NT2/D1 (cell line): ENCODE data around the gene REXO1.

Source experiments
- DNase-seq: peaks from one replicate; pipeline ENCODE4 v3.0.0-alpha.2; 2011; ENCODE audit warnings: low read depth, low spot score
- H3K27me3 ChIP-seq: 2 replicates; pipeline ENCODE4 v1.6.0; 2011; ENCODE audit warnings: mild to moderate bottlenecking; ENCODE audit not compliant: insufficient read length, insufficient read depth
- H3K36me3 ChIP-seq: 2 replicates; pipeline ENCODE4 v1.6.1; 2011; ENCODE audit warnings: mild to moderate bottlenecking, low read length, mixed read lengths; ENCODE audit not compliant: insufficient read depth, insufficient read length
- H3K4me1 ChIP-seq: 2 replicates; pipeline ENCODE4 v1.5.1; 2011; ENCODE audit not compliant: insufficient read depth, insufficient read length
- H3K4me3 ChIP-seq: 2 replicates; pipeline ENCODE4 v1.5.1; 2011; ENCODE audit warnings: low read depth; ENCODE audit not compliant: insufficient read length
- H3K9ac ChIP-seq: 2 replicates; pipeline ENCODE4 v1.6.0; 2011; ENCODE audit warnings: low read depth; ENCODE audit not compliant: insufficient read length
- H3K9me3 ChIP-seq: 2 replicates; pipeline ENCODE4 v1.5.1; 2011; ENCODE audit warnings: mild to moderate bottlenecking, low read length; ENCODE audit not compliant: insufficient read depth
- SUZ12 ChIP-seq: IDR thresholded peaks from 2 replicates; pipeline ENCODE4 v1.6.1; 2011; ENCODE audit not compliant: insufficient read length, insufficient read depth; ENCODE audit errors: extremely low read depth
- YY1 ChIP-seq: IDR thresholded peaks from 2 replicates; pipeline ENCODE4 v1.6.1; 2011; ENCODE audit not compliant: insufficient read length, insufficient read depth
- ZNF274 ChIP-seq: IDR thresholded peaks from 2 replicates; pipeline ENCODE4 v1.6.1; 2011; ENCODE audit warnings: mild to moderate bottlenecking, low read depth, low read length

The REXO1 gene

DNA sequence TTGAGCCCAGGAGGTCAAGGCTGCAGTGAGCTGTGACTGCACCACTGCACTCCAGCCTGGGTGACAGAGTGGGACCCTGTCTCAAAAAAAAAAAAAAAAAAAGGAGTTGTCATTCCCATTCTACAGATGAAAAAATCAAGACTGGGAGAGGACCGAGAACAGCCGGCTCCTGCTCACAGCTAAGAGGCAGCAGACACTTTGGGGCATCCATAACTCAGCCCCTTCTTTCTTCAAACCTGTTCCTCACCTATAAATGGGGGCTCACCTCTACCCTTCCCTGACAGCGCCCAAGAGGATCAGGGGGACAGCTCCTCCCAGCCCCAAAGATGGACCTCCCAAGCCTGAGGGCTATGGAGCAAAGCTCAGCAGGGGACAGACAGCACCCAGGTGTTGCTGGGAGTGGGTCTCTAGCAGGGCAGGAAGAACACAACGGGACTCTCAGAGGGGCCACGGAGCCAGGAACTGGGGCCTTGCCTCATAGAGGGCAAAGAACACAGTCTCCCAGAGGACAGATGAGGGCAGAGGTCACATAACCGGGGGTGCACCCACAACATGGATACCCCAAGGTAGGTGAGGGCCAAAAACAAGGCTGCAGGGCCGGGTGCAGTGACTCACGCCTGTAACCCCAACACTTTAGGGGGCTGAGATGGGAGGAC, 18.5 kb upstream of the REXO1 start:
- no peak for DNase-seq
- Histone ChIP-seq H3K4me1 (peaks cover 13% of the 10 kb centered on the region), H3K27me3 (peaks cover 7% of the 10 kb centered on the region), H3K4me3 (no peak overlapping the region), H3K9ac (no peak overlapping the region), H3K9me3 (peaks cover 7% of the 10 kb centered on the region; the same call in 1 of the 2 replicates), H3K36me3 (peaks cover 12% of the 10 kb centered on the region)
- TF ChIP-seq ZNF274 (no peak), YY1 (no peak), SUZ12 (no peak)

DNA sequence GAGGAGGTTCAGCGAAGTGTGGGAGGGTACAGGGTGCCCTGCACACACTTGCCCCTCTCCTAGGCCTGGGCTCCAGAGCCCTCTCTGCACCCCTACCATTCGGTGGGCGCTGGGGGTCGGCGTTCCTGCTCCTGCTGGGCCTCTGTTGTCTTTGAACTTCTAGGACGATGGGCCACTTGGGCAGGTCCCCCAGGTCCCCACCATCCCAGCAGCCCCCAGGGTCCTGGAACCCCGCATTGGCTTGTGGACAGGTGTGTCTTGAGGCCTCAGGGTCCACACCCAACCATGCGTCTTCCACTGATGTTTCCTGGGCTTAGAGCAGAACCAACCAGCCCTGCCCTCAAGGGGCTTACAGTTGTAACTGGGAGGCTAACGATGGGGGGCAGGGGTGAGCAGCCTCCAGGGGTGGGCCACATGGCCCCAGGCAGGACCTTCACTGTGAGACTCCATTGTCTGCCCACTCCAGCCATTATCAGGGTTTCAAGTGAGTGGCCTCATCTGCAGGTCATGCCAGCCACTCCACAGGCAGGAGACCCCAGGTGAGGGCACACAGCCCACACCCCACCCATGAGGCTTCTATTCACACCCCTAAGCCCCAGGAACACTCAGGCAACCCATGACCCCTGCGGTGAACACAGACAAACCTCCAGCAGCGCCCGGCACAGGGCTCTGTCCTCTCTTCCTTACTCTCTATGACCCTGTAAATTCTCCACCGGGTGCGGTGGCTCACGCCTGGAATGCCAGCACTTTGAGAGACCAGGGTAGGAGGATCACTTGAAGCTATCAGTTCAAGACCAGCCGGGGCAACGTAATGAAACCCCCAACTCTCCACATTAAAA, 17.1 kb upstream of the REXO1 start:
- Histone ChIP-seq H3K4me3 (peak overlapping the region; percentile 77), H3K9me3 (peaks cover 7% of the 10 kb centered on the region; the same call in 1 of the 2 replicates), H3K4me1 (peaks cover 9% of the 10 kb centered on the region), H3K36me3 (peaks cover 6% of the 10 kb centered on the region), H3K9ac (peak overlapping the region; percentile 95), H3K27me3 (peaks cover 21% of the 10 kb centered on the region)
- DNase-seq: no peak
- TF ChIP-seq ZNF274: no peak
- no peak for TF ChIP-seq YY1
- TF ChIP-seq SUZ12: no peak

DNA sequence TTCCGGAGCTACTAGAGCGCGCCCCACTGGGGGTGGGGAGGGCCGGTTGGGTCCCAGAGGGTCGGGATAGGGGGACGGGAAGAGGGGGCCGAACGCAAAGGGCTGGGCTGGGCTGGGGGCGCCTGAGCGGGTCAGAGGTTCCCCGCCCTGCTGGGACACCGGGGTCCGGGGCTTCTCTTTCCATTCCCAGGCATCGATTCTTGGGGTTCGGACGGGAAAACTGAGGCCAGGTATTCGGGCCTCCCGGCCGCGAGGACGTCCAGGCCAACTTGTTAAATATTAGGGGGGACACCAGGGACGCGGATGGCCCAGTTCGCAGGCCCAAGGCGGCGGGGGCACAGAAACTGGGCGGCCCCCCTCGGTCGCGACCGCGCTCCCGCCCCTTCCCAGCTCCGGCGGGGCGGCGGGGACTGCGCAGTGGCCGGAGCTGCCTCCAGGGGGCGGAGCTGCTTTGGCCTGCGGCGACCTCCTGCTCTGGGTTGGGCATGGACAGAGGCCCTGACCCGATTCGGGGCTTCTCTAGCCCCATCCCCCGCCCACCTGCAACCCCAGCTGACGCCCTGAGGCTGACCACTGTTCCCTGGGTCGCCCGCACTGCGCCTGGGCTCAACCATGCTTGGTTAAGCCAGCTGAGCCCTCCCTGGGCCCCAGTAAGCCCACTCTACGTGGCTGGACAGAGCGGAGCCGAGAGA, 16.3 kb upstream of the REXO1 start:
- Histone ChIP-seq H3K4me1 (peaks cover 6% of the 10 kb centered on the region), H3K9me3 (peaks cover 7% of the 10 kb centered on the region; the same call in 1 of the 2 replicates), H3K27me3 (peaks cover 24% of the 10 kb centered on the region), H3K36me3 (peaks cover 6% of the 10 kb centered on the region), H3K4me3 (peak overlapping the region; percentile 77), H3K9ac (peak overlapping the region; percentile 95)
- DNase-seq: no peak
- no peak for TF ChIP-seq YY1
- no peak for TF ChIP-seq SUZ12
- no peak for TF ChIP-seq ZNF274

DNA sequence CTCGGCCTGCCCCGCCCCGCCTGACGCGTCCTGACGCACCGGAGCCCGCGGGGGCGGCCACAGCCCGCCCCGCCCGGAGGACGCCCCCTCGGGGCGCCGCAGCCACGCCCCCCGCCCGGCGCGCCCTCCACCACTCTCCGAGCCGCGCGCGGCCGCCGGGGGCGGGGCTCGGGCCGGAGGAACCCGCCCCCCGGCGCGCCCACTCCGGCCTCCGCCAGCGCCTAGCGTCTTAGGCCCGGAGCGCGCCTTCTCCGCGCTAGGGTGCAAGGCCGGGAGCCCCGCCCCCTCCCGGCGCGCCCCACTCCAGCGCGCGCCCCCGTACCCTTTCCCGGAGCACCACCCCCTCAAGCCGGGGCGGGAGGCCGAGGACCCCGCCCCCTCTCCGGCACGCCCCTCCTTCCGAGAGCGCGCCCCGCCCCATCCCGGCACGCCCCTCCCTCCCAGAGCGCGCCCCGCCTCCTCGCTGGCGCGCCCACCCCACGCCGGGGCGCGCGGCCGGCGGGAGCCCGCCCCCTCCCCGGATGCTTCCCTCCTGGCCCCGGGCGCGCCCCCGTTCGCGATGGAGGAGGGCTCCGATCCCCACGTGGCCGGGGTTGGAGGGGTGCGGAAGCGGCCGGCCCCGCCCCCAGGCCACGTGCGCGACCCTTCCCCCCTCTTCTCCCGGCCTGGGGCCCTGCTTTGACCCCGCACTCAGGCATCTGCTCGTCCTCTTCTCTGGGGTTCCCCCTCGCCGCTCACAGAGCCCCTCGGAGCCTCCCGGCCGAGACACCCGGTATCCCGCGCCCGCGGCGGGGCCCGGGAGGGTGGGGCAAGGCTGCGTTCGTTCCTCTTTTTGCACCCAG, 15.6 kb upstream of the REXO1 start:
- peaks cover 24% of the 10 kb centered on the region for H3K27me3 ChIP-seq
- TF ChIP-seq YY1: no peak
- no peak for TF ChIP-seq ZNF274
- no peak for TF ChIP-seq SUZ12
- H3K4me3 ChIP-seq: peak overlapping the region; percentile 84
- H3K9me3 ChIP-seq: peaks cover 7% of the 10 kb centered on the region; the same call in 1 of the 2 replicates
- peaks cover 6% of the 10 kb centered on the region for H3K36me3 ChIP-seq
- peaks cover 11% of the 10 kb centered on the region for H3K4me1 ChIP-seq
- peak; percentile 89 for DNase-seq
- peak overlapping the region; percentile 95 for H3K9ac ChIP-seq

DNA sequence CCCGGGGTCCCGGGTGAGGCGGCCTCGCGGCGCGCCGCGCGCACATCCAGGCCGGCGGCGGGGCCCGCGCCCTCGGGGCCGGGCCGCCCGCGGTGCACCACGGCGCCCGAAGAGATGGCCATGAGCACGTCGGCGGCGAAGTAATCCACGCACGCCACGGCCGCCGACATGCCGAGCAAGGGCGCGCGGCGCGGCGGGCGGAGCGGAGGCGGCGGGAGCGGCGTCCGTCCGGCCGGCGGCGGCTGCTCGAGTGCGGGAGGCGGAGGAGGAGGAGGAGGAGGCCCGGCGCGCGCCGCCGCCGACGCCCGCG, 15.0 kb upstream of the REXO1 start, which contains the start of gene KLF16:
Gene KLF16 (minus strand): TSS at position 252 of the 310 bp plus-strand sequence. CDS start 82 bp downstream, at position 170.
- TF ChIP-seq YY1 (no peak), ZNF274 (no peak), SUZ12 (no peak)
- H3K27me3 ChIP-seq: peaks cover 24% of the 10 kb centered on the region
- peak within 1 kb of the TSS; percentile 95 for H3K9ac ChIP-seq
- H3K9me3 ChIP-seq: peaks cover 7% of the 10 kb centered on the region; the same call in 1 of the 2 replicates
- peaks cover 6% of the 10 kb centered on the region for H3K36me3 ChIP-seq
- H3K4me1 ChIP-seq: peaks cover 16% of the 10 kb centered on the region
- peak within 1 kb of the TSS; percentile 84 for H3K4me3 ChIP-seq
- DNase-seq: no peak
